Motor neuron (in vitro differentiated cells): ENCODE results near the gene INPP5D. TPM values are rescaled to one million over a fixed set of nuclear protein-coding genes. Genes with fewer than 3 reads are reported as not detected.

Source experiments
- ATAC-seq, 8 experiments: fragments of 200-7000 bp; cut with Tn5 transposase; replicated peaks in 6 of 8; 2 replicates each; pipeline ENCODE4 v1.8.0; 2021; ENCODE audit warnings: mild to moderate bottlenecking in 8 of 8, moderate library complexity in 8 of 8
- H3K27ac ChIP-seq, 2 donors: fragments of 250-450 bp; sonication (Bioruptor Pico); 2 replicates each; pipeline ENCODE4 v1.9.0; 2021; ENCODE audit warnings: antibody characterized with exemption in 2 of 2, mild to moderate bottlenecking in 2 of 2, moderate library complexity in 1 of 2
- H3K4me1 ChIP-seq, 2 donors: fragments of 250-450 bp; sonication (Bioruptor Pico); replicated peaks in 1 of 2; 2 replicates each; pipeline ENCODE4 v1.6.1; 2021; ENCODE audit warnings: antibody characterized with exemption in 2 of 2, mild to moderate bottlenecking in 2 of 2, moderate library complexity in 1 of 2
- H3K4me3 ChIP-seq, 5 donors: fragments of 250-450 bp; sonication (Bioruptor Pico); 2 replicates each; pipeline ENCODE4 v1.9.0; 2021; ENCODE audit warnings: antibody characterized with exemption in 5 of 5, mild to moderate bottlenecking in 5 of 5, moderate library complexity in 4 of 5
- WGBS, 10 experiments: fragments of 450-650 bp; shearing (Covaris generic); methylation state at CpG; one replicate each; pipeline ENCODE4 v1.0.0; 2022; 5-methylcytosine and 5-hydroxymethylcytosine counted together
- in situ Hi-C, 9 experiments: fragments of 400-800 bp; cut with MboI; loops; one replicate each; pipeline ENCODE4 v1.15.0; 2021; ENCODE audit warnings: low sequenced_read_pairs in 9 of 9, low pct_unique_long_range_greater_than_20kb in 2 of 9; ENCODE audit not compliant: unreplicated experiment in 9 of 9
- total RNA-seq, 8 experiments: library from RNA; unstranded; fragments of 300-600 nt; gene quantifications; 2 replicates each; pipeline versions ENCODE4 v1.2.3 to v1.2.4, GENCODE V29; 2022

INPP5D gene
- total RNA-seq, 8 experiments from 2014 or later: 2.0 to 8.5 (median 3.8) TPM

GRCh38 chr2:233234996-233235395 is 174.9 kb downstream of the INPP5D start:
- in situ Hi-C loops: loop anchor here in 1 of 9 experiments (25.0 kb wide), 1 partner anchor 623 kb away; no protein-coding TSS in a partner anchor
- Histone ChIP-seq H3K4me1 (no peaks in the 10 kb centered on the region), H3K4me3 (no peak overlapping the region), H3K27ac (no peak overlapping the region)
- no peak for ATAC-seq
- 73 to 94% (median 89%) methylated on average over 1 to 3 of the region's 3 CpGs; no CpG with 5 or more reads in 6 of the 10 experiments for WGBS, 10 experiments

GRCh38 chr2:233235977-233236376 is 175.8 kb downstream of the INPP5D start:
- Histone ChIP-seq H3K27ac (no peak overlapping the region), H3K4me1 (no peaks in the 10 kb centered on the region), H3K4me3 (no peak overlapping the region)
- ATAC-seq: no peak
- in situ Hi-C loops: loop anchor here in 1 of 9 experiments (25.0 kb wide), 1 partner anchor 624 kb away; no protein-coding TSS in a partner anchor
- WGBS, 10 experiments: 56 to 100% (median 61%) methylated on average over 1 to 7 of the region's 9 CpGs; no CpG with 5 or more reads in 3 of the 10 experiments

- WGBS, 10 experiments: 40 to 92% (median 71%) methylated on average over 1 to 7 of the region's 7 CpGs; no CpG with 5 or more reads in 2 of the 10 experiments
- in situ Hi-C loops: loop anchor here in 1 of 9 experiments (25.0 kb wide), 1 partner anchor 625 kb away; no protein-coding TSS in a partner anchor
- Histone ChIP-seq H3K4me3 (no peak overlapping the region), H3K27ac (no peak overlapping the region), H3K4me1 (no peaks in the 10 kb centered on the region)
- ATAC-seq: no peak
Observed at GRCh38 chr2:233236820-233237589, 176.9 kb downstream of the INPP5D start.

- H3K4me3 ChIP-seq: no peak overlapping the region
- ATAC-seq: no peak
Observed at GRCh38 chr2:233240897-233241296, 180.8 kb downstream of the INPP5D start.

GRCh38 chr2:233241803-233242202 is 181.7 kb downstream of the INPP5D start:
- Histone ChIP-seq H3K4me3 (no peak overlapping the region), H3K27ac (no peak overlapping the region), H3K4me1 (no peaks in the 10 kb centered on the region)
- 29 to 100% (median 75%) methylated on average over 1 to 3 of the region's 3 CpGs; no CpG with 5 or more reads in 2 of the 10 experiments for WGBS, 10 experiments
- peak in 1 of 8 experiments; percentile 35 for ATAC-seq
- in situ Hi-C loops: loop anchor here in 1 of 9 experiments (25.0 kb wide), 1 partner anchor 630 kb away; no protein-coding TSS in a partner anchor

More at GRCh38 chr2:233240897-233241296, 180.8 kb downstream of the INPP5D start:
- in situ Hi-C loops: loop anchor here in 1 of 9 experiments (25.0 kb wide), 1 partner anchor 629 kb away; no protein-coding TSS in a partner anchor
- H3K4me1 ChIP-seq: no peaks in the 10 kb centered on the region
- 53 to 73% (median 62%) methylated on average over 1 to 2 of the region's 2 CpGs; no CpG with 5 or more reads in 6 of the 10 experiments for WGBS, 10 experiments
- H3K27ac ChIP-seq: no peak overlapping the region

- WGBS, 10 experiments: 40 to 91% (median 77%) methylated on average over 1 to 13 of the region's 14 CpGs
- Histone ChIP-seq H3K4me3 (no peak overlapping the region), H3K4me1 (no peaks in the 10 kb centered on the region), H3K27ac (no peak overlapping the region)
- in situ Hi-C loops: loop anchor here in 1 of 9 experiments (25.0 kb wide), 1 partner anchor 630 kb away; no protein-coding TSS in a partner anchor
- ATAC-seq: no peak
Observed at GRCh38 chr2:233242231-233242927, 182.2 kb downstream of the INPP5D start.

GRCh38 chr2:233243348-233243747 is 183.2 kb downstream of the INPP5D start:
- H3K27ac ChIP-seq: no peak overlapping the region

GRCh38 chr2:233244818-233245217 is 184.7 kb downstream of the INPP5D start:
- no peak overlapping the region for H3K27ac ChIP-seq
- 26 to 90% (median 68%) methylated on average over 1 to 5 of the region's 5 CpGs; no CpG with 5 or more reads in 2 of the 10 experiments for WGBS, 10 experiments
- H3K4me1 ChIP-seq: no peaks in the 10 kb centered on the region
- no peak for ATAC-seq
- no peak overlapping the region for H3K4me3 ChIP-seq
- in situ Hi-C loops: loop anchor here in 1 of 9 experiments (25.0 kb wide), 1 partner anchor 633 kb away; no protein-coding TSS in a partner anchor

More at GRCh38 chr2:233243348-233243747, 183.2 kb downstream of the INPP5D start:
- H3K4me3 ChIP-seq: no peak overlapping the region
- no peaks in the 10 kb centered on the region for H3K4me1 ChIP-seq
- in situ Hi-C loops: loop anchor here in 1 of 9 experiments (25.0 kb wide), 1 partner anchor 631 kb away; no protein-coding TSS in a partner anchor
- no peak for ATAC-seq
- WGBS, 10 experiments: 50 to 100% (median 90%) methylated on average over 1 to 4 of the region's 4 CpGs; no CpG with 5 or more reads in 1 of the 10 experiments

GRCh38 chr2:233245406-233245805 is 185.3 kb downstream of the INPP5D start:
- WGBS, 10 experiments: 13 to 100% (median 83%) methylated on average over 1 to 6 of the region's 6 CpGs; no CpG with 5 or more reads in 3 of the 10 experiments
- Histone ChIP-seq H3K4me3 (no peak overlapping the region), H3K27ac (no peak overlapping the region), H3K4me1 (no peaks in the 10 kb centered on the region)
- in situ Hi-C loops: loop anchor here in 1 of 9 experiments (25.0 kb wide), 1 partner anchor 633 kb away; no protein-coding TSS in a partner anchor
- no peak for ATAC-seq

GRCh38 chr2:233247116-233247515 is 187.0 kb downstream of the INPP5D start:
- WGBS, 10 experiments: 25 to 100% (median 95%) methylated on average over 1 to 2 of the region's 2 CpGs; no CpG with 5 or more reads in 1 of the 10 experiments
- no peak overlapping the region for H3K27ac ChIP-seq
- ATAC-seq: no peak
- H3K4me1 ChIP-seq: no peaks in the 10 kb centered on the region
- in situ Hi-C loops: loop anchor here in 1 of 9 experiments (25.0 kb wide), 1 partner anchor 635 kb away; no protein-coding TSS in a partner anchor
- H3K4me3 ChIP-seq: no peak overlapping the region

- in situ Hi-C loops: loop anchor here in 1 of 9 experiments (25.0 kb wide), 1 partner anchor 635 kb away; no protein-coding TSS in a partner anchor
- H3K27ac ChIP-seq: no peak overlapping the region
Observed at GRCh38 chr2:233247744-233248143, 187.6 kb downstream of the INPP5D start.

GRCh38 chr2:233248999-233249398 is 188.9 kb downstream of the INPP5D start:
- in situ Hi-C loops: loop anchor here in 1 of 9 experiments (25.0 kb wide), 1 partner anchor 637 kb away; no protein-coding TSS in a partner anchor
- H3K27ac ChIP-seq: no peak overlapping the region
- 57 to 100% (median 86%) methylated on average over 1 to 7 of the region's 7 CpGs; no CpG with 5 or more reads in 2 of the 10 experiments for WGBS, 10 experiments
- ATAC-seq: no peak
- no peak overlapping the region for H3K4me3 ChIP-seq
- H3K4me1 ChIP-seq: peaks cover 4 to 6% of the 10 kb centered on the region in 2 donors

More at GRCh38 chr2:233247744-233248143, 187.6 kb downstream of the INPP5D start:
- H3K4me1 ChIP-seq: peaks cover under 1 to 2% of the 10 kb centered on the region in 2 donors
- ATAC-seq: peak in 4 of 8 experiments; percentile 8 to 20 (median 8)
- H3K4me3 ChIP-seq: no peak overlapping the region
